Adrenal gland (tissue), 12 donors: ENCODE data around the gene DENND5A. TPM values are rescaled to one million over a fixed set of nuclear protein-coding genes. Genes with fewer than 3 reads are reported as not detected.

Source experiments
- DNase-seq, 7 donors: peaks; one replicate each; pipeline ENCODE4 v3.0.0-alpha.2; 2019 to 2020
- H3K27ac ChIP-seq, 5 donors: fragments of 200-600 bp; sonication (generic) in 4 of 5; 1 replicate in 3 of 5; 2 replicates in 2 of 5; pipeline versions ENCODE4 v1.5.1 to v1.8.0; 2016 to 2020; ENCODE audit warnings: mild to moderate bottlenecking in 1 of 5
- H3K27me3 ChIP-seq: fragments of 200-600 bp; 2 replicates; pipeline ENCODE4 v1.8.0; 2021
- H3K36me3 ChIP-seq, 2 donors: fragments of 200-600 bp; replicated peaks in 1 of 2; 1 replicate in 1 of 2; 2 replicates in 1 of 2; pipeline versions ENCODE4 v1.5.1 to v1.8.0; 2018 to 2022
- H3K4me1 ChIP-seq, 2 donors: fragments of 200-600 bp; replicated peaks in 1 of 2; 1 replicate in 1 of 2; 2 replicates in 1 of 2; pipeline versions ENCODE4 v1.5.1 to v1.8.0; 2018 to 2021
- H3K4me3 ChIP-seq, 4 donors: fragments of 200-600 bp; sonication (generic) in 3 of 4; one replicate each; pipeline ENCODE4 v1.5.1; 2016 to 2018
- H3K9me3 ChIP-seq, 3 donors: fragments of 200-600 bp; sonication (generic) in 1 of 3; replicated peaks in 1 of 3; 1 replicate in 2 of 3; 2 replicates in 1 of 3; pipeline versions ENCODE4 v1.5.1 to v1.8.0; 2016 to 2021
- CTCF ChIP-seq, 6 experiments: fragments of 450-650 bp in 4 of 6; fragments of 200-600 bp in 2 of 6; sonication (generic) in 1 of 6; IDR thresholded peaks; 1 replicate in 5 of 6; 2 replicates in 1 of 6; pipeline versions ENCODE4 v1.5.1 to v1.8.0; 2016 to 2021; ENCODE audit warnings: antibody characterized with exemption in 6 of 6, mild to moderate bottlenecking in 2 of 6, moderate library complexity in 1 of 6
- POLR2A ChIP-seq, 2 donors: fragments of 450-650 bp; IDR thresholded peaks; one replicate each; pipeline ENCODE4 v1.6.1; 2017; ENCODE audit warnings: antibody characterized with exemption in 2 of 2, mild to moderate bottlenecking in 2 of 2, moderate library complexity in 1 of 2
- WGBS, 4 donors: extraction: QIAGEN DNeasy Blood & Tissue Kit in 2 of 4; methylation state at CpG; one replicate each; pipeline versions ENCODE4 v1.1.5 to v1.1.7; 2013 to 2017; 5-methylcytosine and 5-hydroxymethylcytosine counted together
- intact Hi-C, 2 donors: fragments of 100-400 bp; cut with DNase I; formaldehyde crosslinking; loops; one replicate each; pipeline versions ENCODE4 v1.14.1 to v1.15.0; 2022 to 2023
- polyA plus RNA-seq, 3 donors: library from polyadenylated mRNA; stranded (reverse); fragments of 200-250 nt in 2 of 3; fragments of 350-450 nt in 1 of 3; fragmentation: Illumina TruSeq in 1 of 3; extraction: RNeasy Lipid Tissue Mini Kit (QIAGEN cat#74804) in 1 of 3; gene quantifications; one replicate each; pipeline ENCODE4 v1.2.3, GENCODE V29; 2013 to 2014
- total RNA-seq, 9 donors: library from RNA; depleted of rRNA in 4 of 9; stranded (reverse); fragments of >200 nt in 4 of 9; fragments of 120-200 nt in 1 of 9; fragmentation: NEBNext Ultra II Directional in 1 of 9; extraction: Animal tissue kit (Norgen Biotek cat#: 25700) in 1 of 9; gene quantifications; one replicate each; pipeline versions ENCODE4 v1.1.0 to v1.2.4, GENCODE V29; 2013 to 2023
- donor health status: healthy with polysubstance abuse.
- donor health status: Bipolar disorder and iron deficiency.
- donor health status: DM: yes; HTN: yes; CAD: no.
- donor health status: DM: no; HTN: no; CAD: no.
- donor health status: DM: no; HTN: no; CAD: no.
- donor health status: DM: yes; HTN: yes; CAD: no.

Gene DENND5A
- total and polyA plus RNA-seq, 12 donors: 26.8 to 75.4 (median 62.8) TPM

DNA sequence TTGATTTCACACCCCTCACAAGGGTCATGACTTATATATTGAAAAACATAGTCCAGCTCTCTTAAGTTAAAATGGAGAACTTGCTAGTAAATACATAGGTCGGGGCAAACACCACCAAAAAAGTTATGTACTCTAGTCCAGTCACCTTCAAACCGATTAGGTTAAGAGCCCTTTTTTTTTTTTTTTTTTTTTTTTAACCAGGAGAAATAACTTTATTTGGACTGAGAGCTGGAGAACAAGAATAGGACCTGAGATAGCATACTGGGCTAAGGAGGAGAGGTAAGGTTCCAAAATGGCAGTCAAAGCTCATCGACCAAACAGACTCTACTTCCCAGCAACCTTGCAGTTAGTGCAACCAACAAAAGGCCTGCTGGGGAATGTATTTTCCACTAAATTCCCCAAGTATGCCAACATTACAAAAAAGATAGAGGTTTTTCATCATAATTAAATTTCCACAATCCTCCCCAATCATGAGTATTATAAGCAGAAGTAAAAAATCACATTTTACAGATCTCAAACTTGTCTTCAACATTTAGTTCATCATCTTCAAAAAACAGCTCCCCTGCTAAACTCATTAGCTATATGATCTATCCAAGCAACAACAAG, 45.4 kb upstream of the DENND5A start:
- intact Hi-C loops: no loop called here
- Histone ChIP-seq H3K27ac (no peak overlapping the region), H3K36me3 (no peaks in the 10 kb centered on the region), H3K4me1 (peaks cover 6 to 15% of the 10 kb centered on the region in 2 donors), H3K9me3 (no peaks in the 10 kb centered on the region), H3K27me3 (no peaks in the 10 kb centered on the region), H3K4me3 (no peak overlapping the region)
- no peak for TF ChIP-seq POLR2A (IDR thresholded peaks at IDR 0.05)
- no peak for TF ChIP-seq CTCF (IDR thresholded peaks at IDR 0.05)
- 82 to 93% (median 89%) methylated on average over 3 of the region's 3 CpGs for WGBS, 4 donors
- DNase-seq: no peak

- Histone ChIP-seq H3K4me1 (no peaks in the 10 kb centered on the region), H3K36me3 (no peaks in the 10 kb centered on the region), H3K27me3 (no peaks in the 10 kb centered on the region), H3K4me3 (no peak overlapping the region), H3K9me3 (no peaks in the 10 kb centered on the region), H3K27ac (no peak overlapping the region)
- intact Hi-C loops: no loop called here
- no peak for DNase-seq
- TF ChIP-seq POLR2A (IDR thresholded peaks at IDR 0.05): no peak
- no peak for TF ChIP-seq CTCF (IDR thresholded peaks at IDR 0.05)
- 77 to 91% (median 82%) methylated on average over 3 of the region's 3 CpGs for WGBS, 4 donors
These were observed 39.0 kb upstream of the DENND5A start for GRCh38 chr11:9304178-9304577.

DNA sequence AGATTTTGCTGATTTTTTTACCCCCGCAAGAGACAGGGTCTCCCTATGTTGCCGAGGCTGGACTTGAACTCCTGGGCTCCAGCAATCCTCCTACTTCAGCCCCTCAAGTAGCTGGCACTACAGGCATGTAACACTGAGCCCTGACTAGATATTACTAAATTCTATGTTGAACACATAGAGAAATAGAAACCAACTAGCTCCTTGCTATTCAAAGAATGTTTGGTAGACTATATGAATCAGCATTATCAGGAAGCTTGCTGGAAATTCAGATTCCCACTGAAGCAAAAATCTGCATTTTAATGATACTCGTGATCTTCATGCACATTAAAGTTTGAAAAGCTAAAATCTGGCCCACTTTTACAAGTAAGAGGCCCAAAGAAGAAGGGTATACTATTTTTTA, 37.3 kb upstream of the DENND5A start:
- no peak overlapping the region for H3K4me3 ChIP-seq
- H3K27ac ChIP-seq: no peak overlapping the region
- intact Hi-C loops: no loop called here
- DNase-seq: no peak
- no peaks in the 10 kb centered on the region for H3K27me3 ChIP-seq
- 86 to 100% (median 92%) methylated on average over 2 to 3 of the region's 3 CpGs; no CpG with 5 or more reads in 1 of the 4 donors for WGBS, 4 donors
- no peak for TF ChIP-seq POLR2A (IDR thresholded peaks at IDR 0.05)
- TF ChIP-seq CTCF (IDR thresholded peaks at IDR 0.05): no peak
- no peaks in the 10 kb centered on the region for H3K9me3 ChIP-seq
- no peaks in the 10 kb centered on the region for H3K36me3 ChIP-seq
- H3K4me1 ChIP-seq: no peaks in the 10 kb centered on the region

- no peak for DNase-seq
- Histone ChIP-seq H3K36me3 (no peaks in the 10 kb centered on the region), H3K4me1 (no peaks in the 10 kb centered on the region), H3K27ac (no peak overlapping the region), H3K9me3 (no peaks in the 10 kb centered on the region), H3K27me3 (no peaks in the 10 kb centered on the region), H3K4me3 (no peak overlapping the region)
- intact Hi-C loops: no loop called here
- TF ChIP-seq POLR2A (IDR thresholded peaks at IDR 0.05): no peak
- no peak for TF ChIP-seq CTCF (IDR thresholded peaks at IDR 0.05)
- 70 to 83% (median 81%) methylated on average over 7 to 10 of the region's 10 CpGs for whole genome bisulfite sequencing, 4 donors
These were observed 36.6 kb upstream of the DENND5A start for GRCh38 chr11:9301720-9302119.
